ENCODE measurements around the gene LRRK1.

Gene LRRK1

GRCh38 chr15:100944244-100944895, 25.2 kb downstream of the LRRK1 start:
- peak overlapping the region; percentile 29 for H3K4me3 ChIP-seq (ENCODE audit: low read length)
- TF ChIP-seq, protein P1, sequence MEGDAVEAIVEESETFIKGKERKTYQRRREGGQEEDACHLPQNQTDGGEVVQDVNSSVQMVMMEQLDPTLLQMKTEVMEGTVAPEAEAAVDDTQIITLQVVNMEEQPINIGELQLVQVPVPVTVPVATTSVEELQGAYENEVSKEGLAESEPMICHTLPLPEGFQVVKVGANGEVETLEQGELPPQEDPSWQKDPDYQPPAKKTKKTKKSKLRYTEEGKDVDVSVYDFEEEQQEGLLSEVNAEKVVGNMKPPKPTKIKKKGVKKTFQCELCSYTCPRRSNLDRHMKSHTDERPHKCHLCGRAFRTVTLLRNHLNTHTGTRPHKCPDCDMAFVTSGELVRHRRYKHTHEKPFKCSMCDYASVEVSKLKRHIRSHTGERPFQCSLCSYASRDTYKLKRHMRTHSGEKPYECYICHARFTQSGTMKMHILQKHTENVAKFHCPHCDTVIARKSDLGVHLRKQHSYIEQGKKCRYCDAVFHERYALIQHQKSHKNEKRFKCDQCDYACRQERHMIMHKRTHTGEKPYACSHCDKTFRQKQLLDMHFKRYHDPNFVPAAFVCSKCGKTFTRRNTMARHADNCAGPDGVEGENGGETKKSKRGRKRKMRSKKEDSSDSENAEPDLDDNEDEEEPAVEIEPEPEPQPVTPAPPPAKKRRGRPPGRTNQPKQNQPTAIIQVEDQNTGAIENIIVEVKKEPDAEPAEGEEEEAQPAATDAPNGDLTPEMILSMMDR (conservative IDR thresholded peaks at IDR 0.05; ENCODE audit: low read length), result no peak
- DNase-seq (ENCODE audit: low read depth), result peak; percentile 39

- peak; percentile 27 for DNase-seq (ENCODE audit: low read depth)
- H3K4me3 ChIP-seq (ENCODE audit: low read length), result no peak overlapping the region
- TF ChIP-seq, protein P1 (conservative IDR thresholded peaks at IDR 0.05; ENCODE audit: low read length), result no peak
Measured at GRCh38 chr15:100944986-100945385, 25.8 kb downstream of the LRRK1 start.

DNA sequence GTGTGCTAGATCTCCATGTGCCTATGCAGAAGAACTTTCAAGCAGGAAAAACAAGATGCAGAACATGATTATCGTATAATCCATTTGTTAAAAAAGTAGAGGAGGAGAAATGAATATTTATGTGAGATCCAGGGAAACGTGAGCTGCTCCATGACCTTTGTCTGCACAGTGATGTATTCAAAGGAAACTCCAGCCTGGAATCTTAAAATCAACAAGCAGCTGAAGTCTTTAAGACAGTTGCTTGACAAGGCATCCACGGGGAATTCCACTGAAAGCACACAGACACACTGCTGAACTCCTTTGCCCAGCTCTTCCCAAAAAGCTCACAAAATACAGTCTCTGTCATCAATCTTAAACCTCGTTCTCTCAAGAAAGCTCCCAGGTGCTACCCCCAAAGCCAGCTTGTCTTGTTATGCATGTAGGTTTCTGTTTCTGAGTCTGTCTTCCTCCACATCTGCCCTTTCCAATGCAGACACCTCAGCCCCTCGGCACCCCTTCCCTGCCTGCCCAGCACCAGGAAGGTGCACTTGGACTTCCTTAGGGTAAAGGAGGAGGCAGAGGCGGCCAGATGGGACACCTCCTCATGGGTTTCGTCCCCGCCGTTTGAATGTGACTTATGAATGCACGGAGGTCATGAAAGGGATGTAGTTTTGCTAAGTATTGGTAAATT, 28.7 kb downstream of the LRRK1 start:
- no peak for DNase-seq (ENCODE audit: low read depth)
- TF ChIP-seq, protein P1 (conservative IDR thresholded peaks at IDR 0.05; ENCODE audit: low read length), result no peak
- no peak overlapping the region for H3K4me3 ChIP-seq (ENCODE audit: low read length)

- DNase-seq (ENCODE audit: low read depth), result no peak
- no peak overlapping the region for H3K4me3 ChIP-seq (ENCODE audit: low read length)
- TF ChIP-seq, protein P1 (conservative IDR thresholded peaks at IDR 0.05; ENCODE audit: low read length), result no peak
Measured at GRCh38 chr15:100948430-100948762, 29.2 kb downstream of the LRRK1 start.

DNA sequence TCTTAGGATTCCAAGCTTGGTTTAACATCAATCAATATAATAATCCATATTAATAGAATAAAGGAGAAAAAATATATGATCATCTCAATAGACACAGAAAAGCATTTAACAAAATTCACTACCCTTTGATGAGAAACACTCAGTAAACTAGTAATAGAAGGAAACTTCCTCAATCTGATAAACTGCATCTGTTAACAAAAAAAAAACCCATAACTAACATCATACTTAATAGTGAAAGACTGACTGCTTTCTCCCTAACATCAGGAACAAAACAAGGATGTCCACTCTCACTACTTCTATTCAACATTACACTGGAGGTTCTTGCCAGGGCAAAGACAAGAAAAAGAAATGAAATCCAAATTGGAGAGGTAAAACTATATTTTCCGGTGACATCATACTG, 30.5 kb downstream of the LRRK1 start:
- TF ChIP-seq, protein P1 (conservative IDR thresholded peaks at IDR 0.05; ENCODE audit: low read length), result no peak
- no peak for DNase-seq (ENCODE audit: low read depth)
- no peak overlapping the region for H3K4me3 ChIP-seq (ENCODE audit: low read length)

DNA sequence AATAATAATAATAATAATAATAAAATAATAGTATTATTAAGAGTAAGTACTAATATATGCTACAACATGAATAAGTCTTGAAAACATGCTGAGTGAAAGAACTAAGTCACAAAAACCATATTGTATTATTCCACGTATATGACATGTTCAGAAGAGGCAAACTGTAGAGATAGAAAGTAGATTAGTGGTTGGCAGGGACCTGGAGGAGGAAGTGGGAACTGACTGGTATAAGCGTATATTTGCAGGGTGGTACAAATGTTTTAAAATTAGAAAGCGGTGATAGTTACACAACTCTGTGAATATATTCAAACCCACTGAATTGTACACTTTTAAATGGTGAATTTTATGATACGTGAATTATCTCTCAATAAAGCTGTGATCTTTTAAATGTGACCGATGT, 32.8 kb downstream of the LRRK1 start:
- DNase-seq (ENCODE audit: low read depth), result no peak
- H3K4me3 ChIP-seq (ENCODE audit: low read length), result no peak overlapping the region
- TF ChIP-seq, protein P1 (conservative IDR thresholded peaks at IDR 0.05; ENCODE audit: low read length), result no peak

GRCh38 chr15:100952566-100952965, 33.4 kb downstream of the LRRK1 start:
- TF ChIP-seq, protein P1 (conservative IDR thresholded peaks at IDR 0.05; ENCODE audit: low read length), result no peak
- no peak for DNase-seq (ENCODE audit: low read depth)
- no peak overlapping the region for H3K4me3 ChIP-seq (ENCODE audit: low read length)

Measured in AG10803 (cell line).